ENCODE results near the gene CLSTN2. TPM values are rescaled to one million over a fixed set of nuclear protein-coding genes. Genes with fewer than 3 reads are reported as not detected.

Gene CLSTN2
- total and polyA plus RNA-seq, 2 of the 8 experiments (the other 6 are each of a cell fraction or from before 2014, with no cell fraction given): 0.39 to 0.52 TPM

DNA sequence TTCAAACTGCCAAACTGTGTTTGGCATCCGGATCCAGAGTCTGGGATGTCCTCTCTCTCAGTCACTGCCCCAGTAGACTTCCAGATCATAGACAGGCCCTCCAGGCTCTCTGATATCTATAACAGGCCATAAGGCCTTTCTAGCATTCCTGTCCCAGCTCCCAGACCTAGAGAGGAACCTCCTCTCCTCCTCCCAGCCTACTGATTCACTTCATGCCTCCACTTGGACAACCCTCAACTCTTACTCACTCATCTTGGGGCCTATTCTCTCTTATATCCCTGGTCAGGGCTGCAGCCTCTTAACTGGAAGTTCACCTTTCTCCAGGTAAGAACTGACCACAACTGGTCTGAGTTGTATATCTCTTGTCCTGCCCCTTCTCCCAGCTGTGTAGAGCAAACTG, 489.2 kb downstream of the CLSTN2 start:
- Histone ChIP-seq H2BK120ac (replicated peaks; ENCODE audit: low read depth, low read length) (peak overlapping the region; percentile 88), H3K27ac (ENCODE audit: low read depth, low read length) (no peak overlapping the region), H3K9ac (replicated peaks in 1 of 4; ENCODE audit: extremely low read depth in 1 of 4, low read depth in 3 of 4, low read length in 3 of 4) (no peak overlapping the region), H3K79me2 (ENCODE audit: control insufficient read depth in 1 of 2, insufficient read depth in 2 of 2, low read length in 2 of 2) (no peaks in the 10 kb centered on the region), H4K20me1 (replicated peaks in 1 of 2; ENCODE audit: control insufficient read depth in 1 of 2, insufficient read depth in 2 of 2, low read length in 2 of 2) (no peaks in the 10 kb centered on the region), H3K27me3 (replicated peaks in 1 of 4; ENCODE audit: control insufficient read depth in 3 of 4, extremely low read depth in 1 of 4, insufficient read depth in 3 of 4, low read length in 3 of 4) (no peaks in the 10 kb centered on the region), H2BK15ac (ENCODE audit: low read length) (no peak overlapping the region), H3K14ac (ENCODE audit: insufficient read length) (no peak overlapping the region), H3K9me3 (ENCODE audit: insufficient read depth in 2 of 2, low read depth in 1 of 2, low read length in 1 of 2) (no peaks in the 10 kb centered on the region), H3K23me2 (ENCODE audit: low read depth, low read length) (no peaks in the 10 kb centered on the region; the same call in 1 of the 2 replicates), H3K56ac (replicated peaks; ENCODE audit: insufficient read length, low read depth, low read length) (no peak overlapping the region), H2AK5ac (ENCODE audit: low read depth, low read length) (no peak overlapping the region), H4K5ac (ENCODE audit: insufficient read length, low read depth, low read length) (no peak overlapping the region), H3K4me3 (ENCODE audit: extremely low read depth in 1 of 4, insufficient read depth in 2 of 4, low read depth in 3 of 4, low read length in 4 of 4) (no peak overlapping the region), H3K4me2 (ENCODE audit: insufficient read depth in 1 of 2, low read depth in 2 of 2, low read length in 2 of 2) (no peak overlapping the region), H3K23ac (ENCODE audit: insufficient read length) (no peak overlapping the region), H3K4me1 (replicated peaks in 1 of 4; ENCODE audit: control insufficient read depth in 3 of 4, insufficient read depth in 4 of 4, low read length in 3 of 4) (peaks cover 0 to 3% (median 0%) of the 10 kb centered on the region in 4 experiments; a peak in 2 of 7 replicates), H3K4ac (replicated peaks; ENCODE audit: insufficient read length, low read depth, low read length) (peak overlapping the region; percentile 27), H4K91ac (replicated peaks; ENCODE audit: insufficient read length, low read length) (peak overlapping the region; percentile 49), H3K79me1 (ENCODE audit: low read depth, low read length) (no peaks in the 10 kb centered on the region), H2BK20ac (ENCODE audit: low read length) (peak overlapping the region; percentile 10; the same call in 1 of the 2 replicates), H3K36me3 (ENCODE audit: control insufficient read depth in 2 of 4, insufficient read depth in 4 of 4, low read length in 3 of 4) (no peaks in the 10 kb centered on the region), H2AFZ (ENCODE audit: low read length) (no peak overlapping the region), H2BK5ac (ENCODE audit: low read depth, low read length) (peak overlapping the region; percentile 99; the same call in 1 of the 2 replicates), H2BK12ac (ENCODE audit: low read depth, low read length) (peak overlapping the region; percentile 65), H3K18ac (ENCODE audit: extremely low read depth, low read length) (peak overlapping the region; percentile 48; the same call in 1 of the 2 replicates), H4K8ac (ENCODE audit: extremely low read depth, insufficient read depth, low read length) (no peak overlapping the region)
- 80% methylated on average over 1 of the region's 1 CpG; no CpG with 5 or more reads in 1 of the 2 experiments for WGBS, 2 experiments (ENCODE audit: extremely low coverage in 1 of 2, insufficient coverage in 1 of 2, insufficient read length in 1 of 2, insufficient replicate concordance in 2 of 2, low coverage in 1 of 2, low lambda C conversion rate in 2 of 2, missing lambda C conversion rate in 1 of 2)
- CTCF ChIA-PET (ENCODE audit: partially characterized antibody): interaction anchor here (2.7 kb wide), 1 partner anchor 10 kb away, joined by 7 read pairs; no protein-coding TSS in a partner anchor
- DNase-seq (ENCODE audit: low read depth in 1 of 2, low spot score in 2 of 2) (no peak), FAIRE-seq (no peak)
- POLR2A ChIA-PET (ENCODE audit: partially characterized antibody): no interaction called here
- no peak for TF ChIP-seq KDM5A (IDR thresholded peaks at IDR 0.05; ENCODE audit: low read length)
- TF ChIP-seq SP2 (IDR thresholded peaks at IDR 0.05; ENCODE audit: low read length): no peak
- TF ChIP-seq JUND (IDR thresholded peaks at IDR 0.05; ENCODE audit: low read length): no peak
- no peak for TF ChIP-seq BCL11A (IDR thresholded peaks at IDR 0.05; ENCODE audit: low read depth in 2 of 2, low read length in 2 of 2)
- no peak for TF ChIP-seq TEAD4 (IDR thresholded peaks at IDR 0.05; ENCODE audit: low read depth, low read length)
- TF ChIP-seq SIN3A (conservative IDR thresholded peaks at IDR 0.05 in 1 of 2, IDR thresholded peaks at IDR 0.05 in 1 of 2; ENCODE audit: low read depth in 1 of 2, low read length in 2 of 2): no peak
- TF ChIP-seq HDAC6 (IDR thresholded peaks at IDR 0.05; ENCODE audit: low read depth, low read length): no peak
- TF ChIP-seq, protein P1, sequence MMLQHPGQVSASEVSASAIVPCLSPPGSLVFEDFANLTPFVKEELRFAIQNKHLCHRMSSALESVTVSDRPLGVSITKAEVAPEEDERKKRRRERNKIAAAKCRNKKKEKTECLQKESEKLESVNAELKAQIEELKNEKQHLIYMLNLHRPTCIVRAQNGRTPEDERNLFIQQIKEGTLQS (IDR thresholded peaks at IDR 0.05; ENCODE audit: insufficient read depth, low read depth, low read length): no peak
- TF ChIP-seq POLR2A (IDR thresholded peaks at IDR 0.05; ENCODE audit: control extremely low read depth in 1 of 2, low read depth in 2 of 2, low read length in 2 of 2): no peak
- TF ChIP-seq GTF2F1 (IDR thresholded peaks at IDR 0.05; ENCODE audit: borderline replicate concordance, low read depth, low read length): no peak
- no peak for TF ChIP-seq BACH1 (IDR thresholded peaks at IDR 0.05; ENCODE audit: low read length)
- no peak for TF ChIP-seq RXRA (IDR thresholded peaks at IDR 0.05; ENCODE audit: insufficient read depth, low read depth, low read length)
- TF ChIP-seq SIRT6 (IDR thresholded peaks at IDR 0.05; ENCODE audit: low read length): no peak
- TF ChIP-seq TCF12 (IDR thresholded peaks at IDR 0.05; ENCODE audit: low read depth, low read length): no peak

Data from H1 (cell line).